Ascending aorta (tissue), 2 donors: ENCODE results near the gene OR2B6. TPM values are rescaled to one million over a fixed set of nuclear protein-coding genes. Genes with fewer than 3 reads are reported as not detected.

Experiments
- DNase-seq, 2 donors: peaks; one replicate each; pipeline ENCODE4 v3.0.0-alpha.2; 2019; ENCODE audit warnings: low spot score in 2 of 2
- H3K27ac ChIP-seq, 2 donors: fragments of 200-600 bp; sonication (generic); one replicate each; pipeline ENCODE4 v1.5.1; 2016 to 2017; ENCODE audit warnings: mild to moderate bottlenecking in 1 of 2
- H3K27me3 ChIP-seq: fragments of 200-600 bp; sonication (generic); one replicate; pipeline ENCODE4 v1.5.1; 2017
- H3K36me3 ChIP-seq, 2 donors: fragments of 200-600 bp; sonication (generic); one replicate each; pipeline ENCODE4 v1.5.1; 2016
- H3K4me1 ChIP-seq, 2 donors: fragments of 200-600 bp; sonication (generic); one replicate each; pipeline ENCODE4 v1.5.1; 2016 to 2017; ENCODE audit warnings: mild to moderate bottlenecking in 1 of 2
- H3K4me3 ChIP-seq, 2 donors: fragments of 200-600 bp; sonication (generic); one replicate each; pipeline ENCODE4 v1.5.1; 2016 to 2017; ENCODE audit warnings: mild to moderate bottlenecking in 1 of 2
- H3K9me3 ChIP-seq, 2 donors: fragments of 200-600 bp; sonication (generic); one replicate each; pipeline ENCODE4 v1.5.1; 2016
- CTCF ChIP-seq, 3 experiments: fragments of 200-600 bp in 2 of 3; fragments of 450-650 bp in 1 of 3; sonication (generic) in 2 of 3; IDR thresholded peaks; one replicate each; pipeline ENCODE4 v1.5.1; 2016 to 2019; ENCODE audit warnings: antibody characterized with exemption in 3 of 3, mild to moderate bottlenecking in 1 of 3, moderate library complexity in 1 of 3
- intact Hi-C: fragments of 100-400 bp; cut with DNase I; formaldehyde crosslinking; loops from one replicate; pipeline ENCODE4 v1.15.1; 2023
- total RNA-seq: library from RNA; depleted of rRNA; stranded (reverse); fragments of >200 nt; gene quantifications from one replicate; pipeline ENCODE4 v1.1.0, GENCODE V29; 2016

The OR2B6 gene
- total RNA-seq, 1 donor from 2014 or later = not detected

DNA sequence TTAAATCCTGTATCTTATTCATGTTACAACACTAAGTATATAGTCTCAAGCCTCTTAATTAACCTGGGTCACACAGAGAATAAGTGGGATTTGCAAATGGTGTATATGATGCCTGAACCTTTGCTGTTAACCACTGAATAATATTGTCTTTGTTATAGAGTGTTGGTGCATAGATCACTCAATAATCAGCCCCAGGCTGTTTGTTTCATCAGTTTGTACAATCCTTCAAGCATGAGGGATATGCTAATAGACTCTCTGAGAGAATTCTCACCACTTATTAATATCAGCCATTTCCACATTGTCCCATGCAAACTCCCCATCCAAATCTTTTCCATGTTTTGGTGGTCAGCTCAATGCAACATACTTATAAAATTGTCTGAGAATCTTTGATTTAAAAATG, 21.7 kb downstream of the OR2B6 start:
- intact Hi-C loops = no loop called here
- Histone ChIP-seq H3K4me1 (no peaks in the 10 kb centered on the region), H3K27me3 (no peaks in the 10 kb centered on the region), H3K27ac (no peak overlapping the region), H3K4me3 (no peak overlapping the region), H3K9me3 (no peaks in the 10 kb centered on the region), H3K36me3 (no peaks in the 10 kb centered on the region)
- no peak for TF ChIP-seq CTCF (IDR thresholded peaks at IDR 0.05)
- no peak for DNase-seq

DNA sequence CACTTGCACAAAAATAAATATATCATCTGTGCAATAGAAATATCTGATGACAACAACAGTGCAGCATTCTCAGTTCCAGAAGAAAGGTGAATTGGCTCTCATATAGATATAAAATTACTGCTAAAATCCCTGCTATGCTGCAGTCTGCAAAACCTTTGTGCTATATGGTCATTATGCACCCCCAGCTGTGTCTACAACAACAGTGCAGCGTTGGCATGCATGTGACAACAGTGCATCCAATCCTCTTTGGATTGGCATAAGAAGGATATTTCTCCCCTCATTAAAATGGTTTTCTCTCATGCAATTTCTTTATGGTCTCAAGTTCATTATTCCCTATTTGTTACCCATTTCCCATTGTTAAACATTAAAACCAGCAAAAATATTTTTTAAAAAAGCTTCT, 23.1 kb downstream of the OR2B6 start:
- no peak for DNase-seq
- no peaks in the 10 kb centered on the region for H3K9me3 ChIP-seq
- intact Hi-C loops = no loop called here
- H3K27ac ChIP-seq = no peak overlapping the region
- H3K27me3 ChIP-seq = no peaks in the 10 kb centered on the region
- no peak overlapping the region for H3K4me3 ChIP-seq
- no peaks in the 10 kb centered on the region for H3K4me1 ChIP-seq
- no peak for TF ChIP-seq CTCF (IDR thresholded peaks at IDR 0.05)
- no peaks in the 10 kb centered on the region for H3K36me3 ChIP-seq

DNA sequence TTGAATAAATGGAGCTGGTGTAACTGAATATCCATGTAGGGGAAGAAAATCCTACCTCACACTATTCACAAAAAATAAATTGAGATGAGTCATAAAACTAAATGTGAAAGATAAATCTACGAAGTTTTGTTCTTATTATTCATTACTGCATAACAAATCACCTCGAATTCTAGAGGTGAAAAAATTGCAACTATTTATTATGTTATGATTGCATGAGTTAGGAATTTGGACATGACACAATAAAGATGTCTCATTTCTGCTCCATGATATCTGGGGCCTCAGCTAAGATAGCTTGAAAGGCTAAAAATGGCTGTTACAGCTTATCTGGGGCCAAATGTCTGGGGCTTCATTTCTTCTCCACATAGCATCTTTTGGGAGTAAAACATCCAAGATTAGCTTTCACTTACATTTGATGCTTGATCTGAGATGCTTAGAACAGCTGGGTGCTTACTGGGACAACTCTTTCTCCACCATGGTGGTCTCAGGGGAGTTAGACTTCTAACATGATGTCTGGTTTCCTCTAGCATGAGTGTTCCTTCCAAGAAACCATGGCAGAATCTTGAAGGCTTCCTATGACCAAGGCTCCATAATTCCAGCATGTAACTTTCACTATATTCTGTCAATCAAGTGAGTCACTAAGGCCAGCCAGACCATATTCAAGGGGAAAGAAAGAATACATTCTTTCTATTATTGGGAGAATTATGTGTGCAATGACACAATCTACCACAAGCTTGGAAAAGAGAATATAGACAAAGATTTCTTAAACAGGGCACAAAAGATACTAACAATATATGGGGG, 30.1 kb downstream of the OR2B6 start:
- DNase-seq = no peak
- Histone ChIP-seq H3K27me3 (no peaks in the 10 kb centered on the region), H3K27ac (no peak overlapping the region), H3K4me3 (no peak overlapping the region), H3K9me3 (no peaks in the 10 kb centered on the region), H3K36me3 (no peaks in the 10 kb centered on the region), H3K4me1 (no peaks in the 10 kb centered on the region)
- TF ChIP-seq CTCF (IDR thresholded peaks at IDR 0.05) = no peak
- intact Hi-C loops = no loop called here

- no peak for TF ChIP-seq CTCF (IDR thresholded peaks at IDR 0.05)
- H3K27ac ChIP-seq = no peak overlapping the region
- no peaks in the 10 kb centered on the region for H3K4me1 ChIP-seq
- H3K36me3 ChIP-seq = no peaks in the 10 kb centered on the region
- no peaks in the 10 kb centered on the region for H3K27me3 ChIP-seq
- intact Hi-C loops = no loop called here
- DNase-seq = no peak
- no peaks in the 10 kb centered on the region for H3K9me3 ChIP-seq
- H3K4me3 ChIP-seq = no peak overlapping the region
Measured at GRCh38 chr6:27994616-27995015, 37.6 kb downstream of the OR2B6 start.

- Histone ChIP-seq H3K36me3 (no peaks in the 10 kb centered on the region), H3K4me3 (no peak overlapping the region), H3K27ac (no peak overlapping the region), H3K4me1 (no peaks in the 10 kb centered on the region), H3K9me3 (no peaks in the 10 kb centered on the region), H3K27me3 (no peaks in the 10 kb centered on the region)
- intact Hi-C loops = no loop called here
- TF ChIP-seq CTCF (IDR thresholded peaks at IDR 0.05) = no peak
- no peak for DNase-seq
Measured at GRCh38 chr6:28000351-28001045, 43.5 kb downstream of the OR2B6 start.
